Brain microvascular endothelial cell (primary cell): ENCODE data around the gene DNAJA3.

Source experiments
- DNase-seq: peaks from one replicate; pipeline ENCODE4 v3.0.0-alpha.2; 2020
- H3K27ac ChIP-seq: fragments of 250-450 bp; sonication (Bioruptor Pico); 2 replicates; pipeline ENCODE4 v1.5.1; 2020; ENCODE audit warnings: mild to moderate bottlenecking, moderate library complexity
- H3K27me3 ChIP-seq: fragments of 250-450 bp; sonication (Bioruptor Pico); replicated peaks from 2 replicates; pipeline ENCODE4 v1.5.1; 2020; ENCODE audit warnings: mild to moderate bottlenecking
- H3K36me3 ChIP-seq: fragments of 250-450 bp; sonication (Bioruptor Pico); replicated peaks from 2 replicates; pipeline ENCODE4 v1.5.1; 2020; ENCODE audit warnings: mild to moderate bottlenecking
- H3K4me3 ChIP-seq: 2 replicates; pipeline ENCODE4 v1.5.1; 2011; ENCODE audit warnings: low read depth, mild to moderate bottlenecking, control low read depth, low read length, moderate library complexity
- CTCF ChIP-seq: IDR thresholded peaks from 2 replicates; pipeline ENCODE4 v1.5.1; 2011; ENCODE audit warnings: low read depth, mild to moderate bottlenecking, moderate library complexity, low read length, control low read depth, inconsistent platforms; ENCODE audit errors: missing control alignments
- in situ Hi-C: cut with HindIII; loops from 2 replicates; pipeline ENCODE4 v1.10.0; 2017; ENCODE audit warnings: low sequenced_read_pairs, low pct_ligation_motif_present

DNAJA3 gene

GRCh38 chr16:4382795-4383357, 42.8 kb upstream of the DNAJA3 start:
- DNase-seq = no peak
- no peak for TF ChIP-seq CTCF
- Histone ChIP-seq H3K36me3 (peaks cover 25% of the 10 kb centered on the region), H3K4me3 (no peak overlapping the region), H3K27ac (no peak overlapping the region), H3K27me3 (no peaks in the 10 kb centered on the region)
- in situ Hi-C loops = no loop called here

GRCh38 chr16:4383591-4384444, 41.9 kb upstream of the DNAJA3 start:
- no peak for TF ChIP-seq CTCF
- peaks cover 21% of the 10 kb centered on the region for H3K36me3 ChIP-seq

GRCh38 chr16:4384509-4384942, 41.1 kb upstream of the DNAJA3 start:
- TF ChIP-seq CTCF = no peak
- H3K27ac ChIP-seq = no peak overlapping the region
- H3K27me3 ChIP-seq = no peaks in the 10 kb centered on the region
- peaks cover 21% of the 10 kb centered on the region for H3K36me3 ChIP-seq
- no peak for DNase-seq
- no peak overlapping the region for H3K4me3 ChIP-seq
- in situ Hi-C loops = no loop called here

More at GRCh38 chr16:4383591-4384444, 41.9 kb upstream of the DNAJA3 start:
- H3K4me3 ChIP-seq = no peak overlapping the region
- in situ Hi-C loops = no loop called here
- no peak for DNase-seq
- no peaks in the 10 kb centered on the region for H3K27me3 ChIP-seq
- H3K27ac ChIP-seq = no peak overlapping the region

GRCh38 chr16:4385066-4385788, 40.4 kb upstream of the DNAJA3 start:
- TF ChIP-seq CTCF = no peak
- Histone ChIP-seq H3K27me3 (no peaks in the 10 kb centered on the region), H3K4me3 (no peak overlapping the region), H3K36me3 (peaks cover 21% of the 10 kb centered on the region), H3K27ac (no peak overlapping the region)
- DNase-seq = no peak
- in situ Hi-C loops = no loop called here

- Histone ChIP-seq H3K4me3 (no peak overlapping the region), H3K36me3 (peaks cover 20% of the 10 kb centered on the region), H3K27ac (no peak overlapping the region)
These were observed 39.7 kb upstream of the DNAJA3 start for GRCh38 chr16:4385789-4386450.

More at GRCh38 chr16:4385789-4386450, 39.7 kb upstream of the DNAJA3 start:
- in situ Hi-C loops = no loop called here
- no peak for DNase-seq
- TF ChIP-seq CTCF = no peak
- no peaks in the 10 kb centered on the region for H3K27me3 ChIP-seq
